SK-N-SH (cell line): ENCODE measurements around the gene PRMT9. TPM values are rescaled to one million over a fixed set of nuclear protein-coding genes. Genes with fewer than 3 reads are reported as not detected.

Experiments used
- CTCF ChIA-PET: fragments of 300-600, 350-600 bp; formaldehyde crosslinking; extraction: SDS; loops from one replicate; lab custom pipeline; 2021; lab: Yijun Ruan, JAX
- POLR2A ChIA-PET: fragments of 350-600 bp; sonication (Branson Sonifier 250); formaldehyde crosslinking; extraction: SDS; loops from one replicate; lab custom pipeline; 2020; ENCODE audit warnings: antibody characterized with exemption, inconsistent platforms; lab: Yijun Ruan, JAX
- DNase-seq: peaks from one replicate; pipeline ENCODE4 v3.0.0; 2012
- H2AFZ ChIP-seq: fragments of 200-600 bp; sonication (generic); 2 replicates; pipeline ENCODE4 v1.8.1; 2016; ENCODE audit warnings: antibody characterized with exemption, mild to moderate bottlenecking, low read depth
- H3F3A ChIP-seq: fragments of 200-600 bp; sonication (generic); replicated peaks from 2 replicates; pipeline ENCODE3; 2016; ENCODE audit warnings: antibody characterized with exemption, mild to moderate bottlenecking; ENCODE audit not compliant: insufficient read depth
- H3K27ac ChIP-seq, 2 experiments: fragments of 200-500 bp in 1 of 2; fragments of 200-600 bp in 1 of 2; sonication (Bioruptor generic) in 1 of 2; sonication (generic), shearing (Covaris generic) in 1 of 2; 2 replicates each; pipeline versions ENCODE4 v1.5.1 to v1.6.1; 2014 to 2016; ENCODE audit warnings: low read depth in 2 of 2, inconsistent platforms in 1 of 2, low read length in 1 of 2, mild to moderate bottlenecking in 1 of 2, mixed read lengths in 1 of 2
- H3K27me3 ChIP-seq: fragments of 200-600 bp; sonication (generic), shearing (Covaris generic); 2 replicates; pipeline ENCODE4 v1.6.1; 2016; ENCODE audit warnings: mixed run types; ENCODE audit not compliant: insufficient read depth
- H3K36me3 ChIP-seq, 2 experiments: fragments of 200-500 bp in 1 of 2; fragments of 200-600 bp in 1 of 2; sonication (Bioruptor generic) in 1 of 2; sonication (generic) in 1 of 2; replicated peaks in 1 of 2; 2 replicates each; pipeline versions ENCODE3 to v1.5.1; 2014 to 2016; ENCODE audit warnings: low read length in 1 of 2, mild to moderate bottlenecking in 1 of 2; ENCODE audit not compliant: insufficient read depth in 2 of 2, control insufficient read depth in 1 of 2
- H3K4me1 ChIP-seq, 2 experiments: fragments of 200-500 bp in 1 of 2; fragments of 200-600 bp in 1 of 2; sonication (Bioruptor generic) in 1 of 2; sonication (generic), shearing (Covaris generic) in 1 of 2; 2 replicates each; pipeline versions ENCODE4 v1.5.1 to v1.6.1; 2014 to 2016; ENCODE audit warnings: low read depth in 1 of 2, low read length in 1 of 2, mixed run types in 1 of 2; ENCODE audit not compliant: insufficient read depth in 2 of 2, control insufficient read depth in 1 of 2
- H3K4me2 ChIP-seq: fragments of 200-600 bp; sonication (generic), shearing (Covaris generic); 2 replicates; pipeline ENCODE4 v1.6.1; 2017; ENCODE audit warnings: mixed run types
- H3K4me3 ChIP-seq, 2 experiments: fragments of 200-500 bp in 1 of 2; fragments of 200-600 bp in 1 of 2; sonication (Bioruptor generic) in 1 of 2; sonication (generic), shearing (Covaris generic) in 1 of 2; 2 replicates each; pipeline versions ENCODE4 v1.5.1 to v1.8.1; 2014 to 2016; ENCODE audit warnings: low read depth in 2 of 2, inconsistent platforms in 1 of 2, low read length in 1 of 2, mild to moderate bottlenecking in 1 of 2, mixed read lengths in 1 of 2, moderate library complexity in 1 of 2
- H3K79me2 ChIP-seq: fragments of 200-600 bp; sonication (generic); 2 replicates; pipeline ENCODE4 v1.8.1; 2017; ENCODE audit warnings: mild to moderate bottlenecking; ENCODE audit not compliant: insufficient read depth
- H3K9ac ChIP-seq: fragments of 200-600 bp; sonication (generic); 2 replicates; pipeline ENCODE4 v1.6.1; 2017; ENCODE audit warnings: mixed run types
- H3K9me2 ChIP-seq: fragments of 200-600 bp; sonication (generic); 2 replicates; pipeline ENCODE4 v1.6.1; 2017; ENCODE audit warnings: mixed run types
- H3K9me3 ChIP-seq: fragments of 200-600 bp; sonication (generic); 2 replicates; pipeline ENCODE4 v1.6.1; 2017; ENCODE audit warnings: mixed run types, mild to moderate bottlenecking, moderate library complexity
- H4K20me1 ChIP-seq: fragments of 200-600 bp; sonication (generic); 2 replicates; pipeline ENCODE4 v1.6.1; 2017; ENCODE audit warnings: mild to moderate bottlenecking, mixed run types; ENCODE audit not compliant: insufficient read depth
- CHD2 ChIP-seq: fragments of 150-350 bp; IDR thresholded peaks from 2 replicates; pipeline ENCODE4 v1.6.1; 2018; ENCODE audit warnings: low read length; ENCODE audit not compliant: partially characterized antibody
- CTCF ChIP-seq: fragments of 200-600 bp; sonication (generic); IDR thresholded peaks from 2 replicates; pipeline ENCODE4 v1.6.1; 2017; ENCODE audit warnings: antibody characterized with exemption, mild to moderate bottlenecking, moderate library complexity
- ELF1 ChIP-seq: IDR thresholded peaks from 2 replicates; pipeline ENCODE4 v1.4.0; 2012
- EP300 ChIP-seq, 2 experiments: IDR thresholded peaks; 2 replicates each; pipeline versions ENCODE4 v1.4.0 to v1.6.1; 2012; ENCODE audit warnings: borderline replicate concordance in 1 of 2, low read depth in 1 of 2, low read length in 1 of 2
- EZH2phosphoT487 ChIP-seq: fragments of 200-600 bp; sonication (generic); IDR thresholded peaks from 2 replicates; pipeline ENCODE4 v1.6.1; 2017; ENCODE audit warnings: low read depth, mixed run types, mild to moderate bottlenecking, antibody characterized with exemption, moderate library complexity, borderline replicate concordance
- FOSL2 ChIP-seq: IDR thresholded peaks from 2 replicates; pipeline ENCODE4 v1.4.0; 2012; ENCODE audit warnings: low read depth, mild to moderate bottlenecking, moderate library complexity, borderline replicate concordance
- FOXJ3 ChIP-seq: sonication (generic); formaldehyde crosslinking; IDR thresholded peaks from 2 replicates; pipeline ENCODE4 v1.5.1; 2020; ENCODE audit warnings: mild to moderate bottlenecking, missing genetic modification reagents
- FOXM1 ChIP-seq: IDR thresholded peaks from 2 replicates; pipeline ENCODE4 v1.4.0; 2012; ENCODE audit warnings: low read depth, mild to moderate bottlenecking
- GABPA ChIP-seq: IDR thresholded peaks from 2 replicates; pipeline ENCODE4 v1.4.0; 2012; ENCODE audit warnings: low read depth, mild to moderate bottlenecking
- GATA2 ChIP-seq: sonication (generic); formaldehyde crosslinking; IDR thresholded peaks from 2 replicates; pipeline ENCODE4 v1.5.0; 2020; ENCODE audit warnings: mild to moderate bottlenecking, missing genetic modification reagents
- JUND ChIP-seq: IDR thresholded peaks from 2 replicates; pipeline ENCODE4 v1.4.0; 2012
- MAX ChIP-seq: IDR thresholded peaks from 2 replicates; pipeline ENCODE4 v1.4.0; 2012; ENCODE audit warnings: low read depth
- MEF2A ChIP-seq: IDR thresholded peaks from 2 replicates; pipeline ENCODE4 v1.4.0; 2012; ENCODE audit warnings: low read depth, borderline replicate concordance
- MXI1 ChIP-seq: IDR thresholded peaks from 2 replicates; pipeline ENCODE4 v1.6.1; 2012; ENCODE audit warnings: mild to moderate bottlenecking, low read depth, low read length, improper control_type of control experiment
- NFIC ChIP-seq: IDR thresholded peaks from 2 replicates; pipeline ENCODE4 v1.4.0; 2012; ENCODE audit warnings: borderline replicate concordance
- PBX3 ChIP-seq: IDR thresholded peaks from 2 replicates; pipeline ENCODE4; 2012
- POLR2AphosphoS5 ChIP-seq: IDR thresholded peaks from 2 replicates; pipeline ENCODE4 v1.6.1; 2012; ENCODE audit warnings: low read depth, low read length
- RAD21 ChIP-seq: IDR thresholded peaks from 2 replicates; pipeline ENCODE4 v1.6.1; 2012; ENCODE audit warnings: mild to moderate bottlenecking, low read length
- RCOR1 ChIP-seq: fragments of 150-350 bp; IDR thresholded peaks from 2 replicates; pipeline ENCODE4 v1.6.1; 2017; ENCODE audit warnings: antibody characterized with exemption, low read length
- RFX5 ChIP-seq: IDR thresholded peaks from 2 replicates; pipeline ENCODE4 v1.6.1; 2012; ENCODE audit warnings: mild to moderate bottlenecking, improper control_type of control experiment, low read length
- RXRA ChIP-seq: IDR thresholded peaks from 2 replicates; pipeline ENCODE4 v1.4.0; 2012; ENCODE audit warnings: low read depth, mild to moderate bottlenecking, borderline replicate concordance
- SIN3A ChIP-seq: IDR thresholded peaks from 2 replicates; pipeline ENCODE4 v1.6.1; 2012; ENCODE audit warnings: low read depth, mild to moderate bottlenecking, low read length, moderate library complexity, borderline replicate concordance
- SMC3 ChIP-seq: IDR thresholded peaks from 2 replicates; pipeline ENCODE4 v1.6.1; 2012; ENCODE audit warnings: low read depth, low read length, improper control_type of control experiment
- TAF1 ChIP-seq: IDR thresholded peaks from 2 replicates; pipeline ENCODE4 v1.6.1; 2012; ENCODE audit warnings: low read depth, mild to moderate bottlenecking, low read length, moderate library complexity, borderline replicate concordance
- TCF12 ChIP-seq: IDR thresholded peaks from 2 replicates; pipeline ENCODE4 v1.4.0; 2012
- USF1 ChIP-seq: IDR thresholded peaks from 2 replicates; pipeline ENCODE4 v1.4.0; 2012; ENCODE audit warnings: low read depth, borderline replicate concordance
- USF2 ChIP-seq: fragments of 150-350 bp; IDR thresholded peaks from 2 replicates; pipeline ENCODE4 v1.6.1; 2017; ENCODE audit warnings: antibody characterized with exemption, low read length, low read depth, borderline replicate concordance
- YY1 ChIP-seq: IDR thresholded peaks from 2 replicates; pipeline ENCODE4 v1.4.0; 2012; ENCODE audit warnings: low read depth, mild to moderate bottlenecking
- WGBS: methylation state at CpG from one replicate; pipeline ENCODE4 v1.1.6; 2017; ENCODE audit warnings: low lambda C conversion rate; 5-methylcytosine and 5-hydroxymethylcytosine counted together
- polyA plus RNA-seq, 3 experiments: library from polyadenylated mRNA; depleted of rRNA; stranded (reverse); fragments of >200 nt; gene quantifications; 2 replicates each; pipeline ENCODE4 v1.2.3, GENCODE V29; 2012

The PRMT9 gene
- polyA plus RNA-seq, 1 of the 3 experiments (the other 2 are of a cell fraction) = 3.9 TPM

GRCh38 chr4:147597561-147597960 is 86.4 kb downstream of the PRMT9 start (continued):
- TF ChIP-seq PBX3 (no peak), MEF2A (no peak), NFIC (no peak), EP300 (IDR thresholded peaks at IDR 0.05; ENCODE audit: borderline replicate concordance in 1 of 2, low read depth in 1 of 2, low read length in 1 of 2) (no peak), GATA2 (CRISPR knock-in tag) (no peak), MXI1 (no peak), RCOR1 (no peak), FOXJ3 (no peak), ELF1 (no peak), YY1 (no peak), JUND (no peak), TCF12 (no peak), CHD2 (no peak)

GRCh38 chr4:147596981-147597380 is 87.0 kb downstream of the PRMT9 start:
- Histone ChIP-seq H2AFZ (no peak overlapping the region), H3K27ac (peak overlapping the region; percentile 14 to 63; a peak in 1 of 4 replicates), H3K4me3 (no peak overlapping the region), H4K20me1 (no peaks in the 10 kb centered on the region), H3K9ac (no peak overlapping the region), H3K9me3 (no peaks in the 10 kb centered on the region), H3K27me3 (no peaks in the 10 kb centered on the region), H3K79me2 (no peaks in the 10 kb centered on the region), H3K36me3 (no peaks in the 10 kb centered on the region), H3K9me2 (no peaks in the 10 kb centered on the region), H3K4me1 (peaks cover 10 to 17% of the 10 kb centered on the region in 2 experiments; a peak in 2 of 4 replicates), H3K4me2 (no peak overlapping the region), H3F3A (no peaks in the 10 kb centered on the region)
- POLR2A ChIA-PET = interaction anchor here (1.0 kb wide), 1 partner anchor 20 kb away, joined by 4 read pairs; the partner anchor contains the start of gene TMEM184C
- CTCF ChIA-PET = interaction anchor here (0.7 to 6.5 kb wide), 5 partner anchors 20 to 578 kb away, joined by 3 to 40 read pairs (median 3); partner anchors contain the start of gene TMEM184C
- 0% methylated on average over 1 of the region's 1 CpG for WGBS
- DNase-seq = no peak
- no peak for TF ChIP-seq FOXJ3
- TF ChIP-seq USF1 = no peak
- no peak for TF ChIP-seq USF2
- TF ChIP-seq CTCF = no peak
- TF ChIP-seq FOXM1 = no peak
- 0 out of 4 replicates have a peak, but pooled peaks of 1 of the 2 experiments have one; percentile 18 for TF ChIP-seq EP300 (IDR thresholded peaks at IDR 0.05; ENCODE audit: borderline replicate concordance in 1 of 2, low read depth in 1 of 2, low read length in 1 of 2)
- no peak for TF ChIP-seq RXRA
- TF ChIP-seq GATA2 (CRISPR knock-in tag) = no peak
- TF ChIP-seq FOSL2 = peak; percentile 49; the same call in 1 of the 2 replicates
- TF ChIP-seq EZH2phosphoT487 = no peak
- TF ChIP-seq RCOR1 = no peak
- TF ChIP-seq POLR2AphosphoS5 = no peak
- TF ChIP-seq MAX = 0 out of 2 replicates have a peak, but pooled peaks have one; percentile 21
- no peak; the same call in 1 of the 2 replicates for TF ChIP-seq PBX3
- no peak for TF ChIP-seq SIN3A
- TF ChIP-seq NFIC = peak; percentile 74
- TF ChIP-seq RFX5 = no peak
- no peak for TF ChIP-seq GABPA
- no peak for TF ChIP-seq RAD21
- no peak for TF ChIP-seq TAF1
- TF ChIP-seq YY1 = no peak
- no peak for TF ChIP-seq SMC3
- TF ChIP-seq TCF12 = peak; percentile 66
